ENCODE results near the gene IBA57. TPM values are rescaled to one million over a fixed set of nuclear protein-coding genes. Genes with fewer than 3 reads are reported as not detected.

Gene IBA57
- polyA plus RNA-seq, 3 donors from 2014 or later, result 2.0 to 4.4 (median 2.0) TPM

DNA sequence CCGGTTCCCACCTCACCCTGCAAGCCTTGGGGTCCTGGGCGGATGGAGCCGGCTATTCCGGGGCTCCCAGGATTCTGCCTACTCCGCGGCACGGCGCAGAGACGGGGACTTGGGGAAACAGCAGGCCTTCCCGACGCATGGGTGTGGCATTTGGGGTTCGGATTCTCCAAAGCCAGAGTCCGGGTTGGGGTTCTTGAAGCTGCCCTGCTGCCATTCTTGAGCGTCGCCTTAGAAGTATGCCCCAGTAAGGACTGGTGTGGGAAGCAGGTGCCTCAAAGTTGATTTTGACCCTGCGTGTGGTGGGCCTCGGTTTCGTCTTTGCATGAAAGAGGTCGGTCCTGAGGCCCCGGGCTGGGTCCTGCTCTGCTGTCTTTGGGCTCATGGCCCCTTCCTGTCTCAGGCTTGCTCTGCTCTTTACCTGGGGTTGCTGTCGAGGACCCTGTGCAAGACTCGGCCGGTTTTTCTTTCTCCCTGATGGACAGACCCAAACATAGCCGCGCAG, 24.8 kb upstream of the IBA57 start:
- peak in 2 of 3 donors; percentile 22 to 31 for DNase-seq
- H3K36me3 Mint-ChIP-seq, result no peaks in the 10 kb centered on the region
- H3K4me3 Mint-ChIP-seq, result peak overlapping the region; percentile 93 to 99 (median 98)
- no peaks in the 10 kb centered on the region for H3K9me3 Mint-ChIP-seq
- H3K27me3 Mint-ChIP-seq (ENCODE audit: low read depth in 3 of 3), result peaks cover 8 to 16% (median 10%) of the 10 kb centered on the region in 3 donors
- H3K27ac Mint-ChIP-seq, result peak overlapping the region; percentile 96 to 100 (median 99)
- peaks cover 46 to 51% of the 10 kb centered on the region in 2 donors for H3K4me1 Mint-ChIP-seq

GRCh38 chr1:228141226-228142044, 24.2 kb upstream of the IBA57 start:
- DNase-seq, result peak; percentile 42 to 56 (median 49)
- Mint-ChIP-seq H3K4me3 (peak overlapping the region; percentile 93 to 99 (median 98)), H3K36me3 (no peaks in the 10 kb centered on the region), H3K9me3 (no peaks in the 10 kb centered on the region), H3K4me1 (peaks cover 45 to 51% of the 10 kb centered on the region in 2 donors), H3K27me3 (ENCODE audit: low read depth in 3 of 3) (peaks cover 8 to 20% (median 10%) of the 10 kb centered on the region in 3 donors), H3K27ac (peak overlapping the region; percentile 96 to 100 (median 99))

GRCh38 chr1:228142155-228142691, 23.4 kb upstream of the IBA57 start:
- Mint-ChIP-seq H3K4me1 (peaks cover 38 to 44% of the 10 kb centered on the region in 2 donors), H3K36me3 (no peaks in the 10 kb centered on the region), H3K27ac (peak overlapping the region; percentile 96 to 100 (median 99)), H3K9me3 (no peaks in the 10 kb centered on the region), H3K4me3 (peak overlapping the region; percentile 93 to 99 (median 98)), H3K27me3 (ENCODE audit: low read depth in 3 of 3) (peaks cover 8 to 20% (median 10%) of the 10 kb centered on the region in 3 donors)
- DNase-seq, result no peak

DNA sequence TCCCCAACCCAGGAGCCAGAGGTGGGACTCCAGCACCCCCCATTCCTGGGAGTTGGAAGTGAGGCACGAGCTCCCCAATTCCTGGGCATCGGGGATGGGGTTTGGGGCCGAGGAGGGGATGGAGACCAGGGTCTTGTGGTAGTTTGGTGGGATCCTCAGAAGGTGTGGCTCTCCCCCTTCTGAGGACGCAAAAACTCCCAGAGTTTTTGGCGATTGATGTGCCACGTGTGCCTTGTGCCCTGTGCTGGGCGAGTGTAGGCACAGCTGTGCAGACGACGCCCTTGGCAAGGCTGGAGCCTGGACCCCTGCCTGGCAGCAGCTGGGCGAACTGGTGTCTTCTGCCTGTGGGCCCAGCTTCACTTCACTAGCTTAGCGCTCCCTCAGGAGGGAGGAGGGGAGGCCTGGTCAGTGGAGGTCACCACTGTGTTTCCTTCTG, 22.9 kb upstream of the IBA57 start:
- Mint-ChIP-seq H3K27me3 (ENCODE audit: low read depth in 3 of 3) (peaks cover 8 to 20% (median 10%) of the 10 kb centered on the region in 3 donors), H3K36me3 (no peaks in the 10 kb centered on the region), H3K9me3 (no peaks in the 10 kb centered on the region), H3K27ac (peak overlapping the region; percentile 45 to 100 (median 99)), H3K4me1 (peaks cover 35 to 42% of the 10 kb centered on the region in 2 donors), H3K4me3 (peak overlapping the region; percentile 41 to 99 (median 59))
- DNase-seq, result no peak

DNA sequence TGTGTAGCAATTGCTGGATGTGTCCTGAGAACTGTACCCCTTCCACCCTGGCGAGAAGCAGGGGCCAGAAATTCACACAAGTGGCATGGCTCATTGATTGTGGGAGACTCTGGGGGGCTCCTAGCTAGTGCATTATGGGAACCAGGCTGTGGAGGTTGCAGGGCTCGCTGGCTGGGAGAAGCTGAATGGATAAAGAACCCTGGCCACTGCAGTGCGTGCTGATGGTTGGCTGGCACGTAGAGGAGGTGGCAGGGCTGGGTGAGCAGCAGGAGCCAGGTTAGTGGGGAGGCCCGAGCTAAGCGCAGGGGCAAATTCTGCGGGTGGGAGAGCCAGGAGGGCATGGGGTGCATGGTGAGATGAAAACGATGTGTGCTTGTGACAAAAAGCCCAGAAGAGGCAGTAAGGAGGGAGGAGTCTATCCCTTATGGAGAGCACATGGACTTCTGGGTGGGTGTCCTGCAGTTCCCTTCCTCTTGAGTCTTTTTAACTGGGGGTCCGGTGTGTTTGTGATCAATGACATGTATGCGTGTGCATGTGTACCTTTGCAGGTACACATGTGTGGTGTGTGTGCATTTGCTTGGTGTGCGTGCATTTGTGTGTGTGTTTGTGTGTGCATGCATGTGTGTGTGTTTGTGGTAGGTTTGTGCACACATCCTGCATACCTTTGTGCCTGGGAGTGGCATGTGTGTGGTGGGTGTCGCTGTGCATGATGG, 22.0 kb upstream of the IBA57 start:
- no peaks in the 10 kb centered on the region for H3K36me3 Mint-ChIP-seq
- H3K4me1 Mint-ChIP-seq, result peaks cover 35 to 42% of the 10 kb centered on the region in 2 donors
- peak overlapping the region; percentile 41 to 99 (median 60) for H3K4me3 Mint-ChIP-seq
- no peaks in the 10 kb centered on the region for H3K9me3 Mint-ChIP-seq
- peaks cover 10 to 20% (median 10%) of the 10 kb centered on the region in 3 donors for H3K27me3 Mint-ChIP-seq (ENCODE audit: low read depth in 3 of 3)
- H3K27ac Mint-ChIP-seq, result peak overlapping the region; percentile 65 to 100 (median 90)
- no peak for DNase-seq

DNA sequence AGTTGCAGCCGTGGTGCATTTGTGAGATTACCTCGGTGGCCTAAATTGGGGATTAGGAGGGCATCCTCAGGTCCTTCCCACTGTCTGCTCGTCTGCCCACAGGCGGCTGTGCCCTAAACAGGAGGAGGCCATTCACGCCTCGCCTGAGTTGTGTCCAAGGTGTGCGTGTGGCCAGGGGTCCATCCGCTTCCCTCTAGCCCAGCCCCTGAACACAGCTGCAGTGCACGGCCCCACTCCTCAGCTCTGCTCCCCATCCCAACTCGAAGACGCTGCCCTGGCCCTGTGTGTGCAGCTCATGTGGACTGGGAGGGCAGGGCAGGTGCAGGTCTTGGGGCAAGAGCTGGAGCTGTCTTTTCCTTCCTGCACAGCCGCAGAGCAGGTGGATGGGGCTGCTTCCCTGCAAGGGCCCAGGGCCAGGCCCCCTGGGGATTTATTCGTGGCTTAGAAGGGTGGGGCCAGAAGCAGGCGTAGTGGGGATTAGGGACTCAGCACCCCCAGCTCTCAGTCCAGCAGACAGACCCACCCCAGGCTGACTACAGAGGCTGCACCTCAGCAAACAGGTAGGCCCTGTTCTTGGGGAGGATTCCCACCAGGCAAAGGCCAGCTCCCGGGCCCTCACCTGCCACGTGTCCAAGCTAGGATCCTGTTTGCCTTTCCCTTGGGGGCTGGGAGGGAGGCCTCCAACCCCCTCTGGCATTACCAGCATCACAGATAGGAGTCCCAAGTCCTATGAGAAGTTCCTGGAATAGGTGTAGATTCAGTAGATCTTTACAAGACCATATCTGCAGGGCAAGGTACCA, 21.2 kb upstream of the IBA57 start:
- H3K27ac Mint-ChIP-seq, result peak overlapping the region in 2 of 6 donors; percentile 43 to 96
- H3K9me3 Mint-ChIP-seq, result no peaks in the 10 kb centered on the region
- H3K36me3 Mint-ChIP-seq, result no peaks in the 10 kb centered on the region
- H3K4me1 Mint-ChIP-seq, result peaks cover 35 to 42% of the 10 kb centered on the region in 2 donors
- peaks cover 10 to 20% (median 10%) of the 10 kb centered on the region in 3 donors for H3K27me3 Mint-ChIP-seq (ENCODE audit: low read depth in 3 of 3)
- H3K4me3 Mint-ChIP-seq, result peak overlapping the region in 2 of 5 donors; percentile 57 to 59
- DNase-seq, result no peak

DNA sequence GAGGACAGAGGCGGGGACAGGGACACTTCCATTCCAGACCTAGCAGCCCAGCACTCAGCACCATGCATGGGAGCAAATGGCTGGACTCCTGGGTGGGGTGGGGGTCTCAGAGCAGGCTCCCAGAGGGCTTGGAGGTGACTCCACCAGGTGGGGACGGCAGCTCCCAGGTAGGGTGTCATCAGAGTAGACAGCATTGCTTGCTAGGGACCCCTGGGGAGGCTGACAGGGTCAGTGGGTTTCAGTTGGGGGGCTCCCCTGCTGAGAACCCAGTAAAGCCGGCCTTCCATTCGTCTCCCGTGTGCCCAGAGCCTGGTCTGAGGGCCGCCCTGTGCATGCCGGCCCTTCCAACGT, 20.6 kb upstream of the IBA57 start:
- Mint-ChIP-seq H3K4me1 (peaks cover 29 to 38% of the 10 kb centered on the region in 2 donors), H3K4me3 (no peak overlapping the region), H3K36me3 (no peaks in the 10 kb centered on the region), H3K27ac (no peak overlapping the region), H3K27me3 (ENCODE audit: low read depth in 3 of 3) (peaks cover 6 to 16% (median 7%) of the 10 kb centered on the region in 3 donors), H3K9me3 (no peaks in the 10 kb centered on the region)
- no peak for DNase-seq

DNA sequence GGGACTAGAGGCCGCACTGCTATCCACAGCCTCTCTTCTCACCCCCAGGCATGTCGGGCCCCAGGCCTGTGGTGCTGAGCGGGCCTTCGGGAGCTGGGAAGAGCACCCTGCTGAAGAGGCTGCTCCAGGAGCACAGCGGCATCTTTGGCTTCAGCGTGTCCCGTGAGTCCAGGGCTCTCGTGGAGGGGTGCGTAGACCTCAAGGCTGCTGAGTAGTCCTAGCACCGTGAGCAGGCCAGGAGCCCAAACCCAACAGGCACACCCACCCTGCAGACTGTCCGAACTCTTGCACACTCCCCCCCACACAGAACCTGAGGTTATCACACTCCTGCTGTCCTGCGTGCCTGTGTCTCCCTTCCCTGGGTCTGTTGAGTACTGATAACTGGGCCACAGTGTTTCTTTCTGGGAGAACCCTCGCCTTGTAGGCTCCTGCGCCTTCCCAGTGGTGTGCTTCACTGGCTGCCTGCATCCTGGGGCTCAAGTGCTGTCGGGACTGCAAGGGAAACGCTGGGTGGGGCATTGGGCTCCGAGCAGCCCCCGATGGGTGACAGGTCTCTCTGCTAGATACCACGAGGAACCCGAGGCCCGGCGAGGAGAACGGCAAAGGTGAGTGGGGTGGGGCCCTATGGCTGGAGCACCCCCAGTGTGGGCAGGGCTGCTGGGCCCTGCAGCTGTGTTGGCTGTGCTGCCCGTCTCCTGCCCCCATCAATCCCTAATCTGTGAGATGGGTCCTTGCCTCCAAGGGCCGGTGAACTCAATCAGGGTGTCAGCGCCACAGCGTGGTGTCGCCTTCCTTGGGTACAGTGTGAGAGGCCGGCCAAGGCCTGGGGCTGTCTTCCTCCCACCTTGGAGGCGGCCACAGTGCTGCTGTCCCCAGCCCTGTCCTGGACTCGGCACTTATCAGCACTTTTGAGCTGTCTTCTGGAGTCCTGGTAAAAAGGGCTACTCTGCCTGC, 19.9 kb upstream of the IBA57 start:
- peaks cover 4 to 13% (median 5%) of the 10 kb centered on the region in 3 donors for H3K27me3 Mint-ChIP-seq (ENCODE audit: low read depth in 3 of 3)
- DNase-seq, result no peak
- no peak overlapping the region for H3K4me3 Mint-ChIP-seq
- no peaks in the 10 kb centered on the region for H3K9me3 Mint-ChIP-seq
- H3K27ac Mint-ChIP-seq, result no peak overlapping the region
- H3K36me3 Mint-ChIP-seq, result no peaks in the 10 kb centered on the region
- H3K4me1 Mint-ChIP-seq, result peaks cover 29 to 37% of the 10 kb centered on the region in 2 donors

GRCh38 chr1:228146417-228147150, 19.0 kb upstream of the IBA57 start:
- Mint-ChIP-seq H3K4me1 (peaks cover 21 to 30% of the 10 kb centered on the region in 2 donors), H3K27me3 (ENCODE audit: low read depth in 3 of 3) (peaks cover 0 to 17% (median 2%) of the 10 kb centered on the region in 3 donors), H3K36me3 (no peaks in the 10 kb centered on the region), H3K9me3 (no peaks in the 10 kb centered on the region), H3K27ac (no peak overlapping the region), H3K4me3 (no peak overlapping the region)
- no peak for DNase-seq

- Mint-ChIP-seq H3K4me3 (no peak overlapping the region), H3K4me1 (peaks cover 21 to 23% of the 10 kb centered on the region in 2 donors), H3K27me3 (ENCODE audit: low read depth in 3 of 3) (peaks cover 0 to 18% (median 2%) of the 10 kb centered on the region in 3 donors), H3K36me3 (no peaks in the 10 kb centered on the region), H3K27ac (no peak overlapping the region), H3K9me3 (no peaks in the 10 kb centered on the region)
- DNase-seq, result no peak
These were observed 18.4 kb upstream of the IBA57 start for GRCh38 chr1:228147151-228147693.

- no peak overlapping the region for H3K27ac Mint-ChIP-seq
- no peaks in the 10 kb centered on the region for H3K36me3 Mint-ChIP-seq
- DNase-seq, result no peak
- H3K9me3 Mint-ChIP-seq, result no peaks in the 10 kb centered on the region
- no peak overlapping the region for H3K4me3 Mint-ChIP-seq
- peaks cover 16 to 18% of the 10 kb centered on the region in 2 donors for H3K4me1 Mint-ChIP-seq
- peaks cover 0 to 14% (median 2%) of the 10 kb centered on the region in 3 donors for H3K27me3 Mint-ChIP-seq (ENCODE audit: low read depth in 3 of 3)
These were observed 17.8 kb upstream of the IBA57 start for GRCh38 chr1:228147768-228148167.

All from immature natural killer cell (primary cell).